ENCODE results near the gene KIAA1210. TPM values are rescaled to one million over a fixed set of nuclear protein-coding genes. Genes with fewer than 3 reads are reported as not detected.

Gene KIAA1210
- total and polyA plus RNA-seq, 9 donors, result 0.04 to 1.7 (median 0.42) TPM; not detected in 1

DNA sequence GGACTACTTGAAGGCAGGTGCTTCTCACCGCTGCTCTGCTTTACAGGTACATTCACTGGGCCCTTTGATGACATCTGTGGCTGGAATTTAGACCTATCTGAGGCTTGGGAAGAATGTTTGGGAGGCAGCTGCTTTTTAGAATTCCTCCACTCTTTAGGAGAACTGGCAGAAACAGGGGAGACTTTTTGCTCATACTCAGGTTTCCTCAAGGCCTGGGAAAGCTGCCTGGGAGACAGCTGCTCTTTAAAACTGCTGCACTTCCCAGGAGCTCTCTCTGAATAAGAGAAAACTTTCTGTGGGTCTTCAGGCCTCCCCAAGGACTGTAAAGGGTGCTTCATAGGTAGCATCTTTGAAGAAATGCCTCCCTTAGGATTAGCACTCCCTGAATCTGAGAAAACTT is 40.5 kb downstream of the KIAA1210 start:
- no peak for TF ChIP-seq POLR2A (IDR thresholded peaks at IDR 0.05)
- no peak for TF ChIP-seq CTCF (IDR thresholded peaks at IDR 0.05)
- no peak for TF ChIP-seq EP300 (IDR thresholded peaks at IDR 0.05)
- no peak for DNase-seq
- Histone ChIP-seq H3K27me3 (no peaks in the 10 kb centered on the region), H3K9me3 (no peaks in the 10 kb centered on the region), H3K4me3 (no peak overlapping the region), H3K36me3 (no peaks in the 10 kb centered on the region), H3K27ac (no peak overlapping the region), H3K4me1 (ENCODE audit: insufficient read depth) (no peaks in the 10 kb centered on the region)
- intact Hi-C loops (cut with DNase I), result no loop called here
- WGBS, 3 donors, result 42 to 55% (median 53%) methylated on average over 1 of the region's 1 CpG

GRCh38 chrX:119084766-119085165 is 42.8 kb downstream of the KIAA1210 start:
- H3K27ac ChIP-seq, result no peak overlapping the region
- 61 to 65% (median 61%) methylated on average over 3 of the region's 3 CpGs for WGBS, 3 donors
- intact Hi-C loops (cut with DNase I), result no loop called here

DNA sequence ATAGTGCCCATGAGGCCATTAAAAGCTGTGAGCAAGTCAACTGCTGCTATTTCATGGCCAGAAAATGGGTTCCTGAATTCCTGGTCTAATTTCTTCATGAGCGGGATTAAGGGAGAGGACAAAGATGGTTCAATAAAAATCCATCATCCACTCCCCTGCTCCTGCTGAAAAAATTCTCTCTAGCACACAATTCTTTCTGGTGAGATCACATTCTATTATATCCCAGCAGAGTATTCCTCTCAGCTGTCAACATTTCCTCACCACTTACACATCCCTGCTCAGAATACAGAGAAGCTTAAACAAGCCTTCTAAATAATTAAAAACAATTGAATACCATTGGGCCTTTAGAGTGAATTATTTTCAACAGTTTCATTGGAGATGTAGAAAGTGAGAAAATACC is 45.3 kb downstream of the KIAA1210 start:
- Histone ChIP-seq H3K27ac (no peak overlapping the region), H3K9me3 (no peaks in the 10 kb centered on the region), H3K36me3 (no peaks in the 10 kb centered on the region), H3K4me3 (no peak overlapping the region), H3K27me3 (no peaks in the 10 kb centered on the region), H3K4me1 (ENCODE audit: insufficient read depth) (no peaks in the 10 kb centered on the region)
- TF ChIP-seq EP300 (IDR thresholded peaks at IDR 0.05) (no peak), CTCF (IDR thresholded peaks at IDR 0.05) (no peak), POLR2A (IDR thresholded peaks at IDR 0.05) (no peak)
- WGBS, 3 donors, result 67 to 79% (median 69%) methylated on average over 1 of the region's 1 CpG
- intact Hi-C loops (cut with DNase I), result no loop called here
- DNase-seq, result no peak

More at GRCh38 chrX:119084766-119085165, 42.8 kb downstream of the KIAA1210 start:
- Histone ChIP-seq H3K27me3 (no peaks in the 10 kb centered on the region), H3K4me3 (no peak overlapping the region), H3K36me3 (no peaks in the 10 kb centered on the region), H3K4me1 (ENCODE audit: insufficient read depth) (no peaks in the 10 kb centered on the region), H3K9me3 (no peaks in the 10 kb centered on the region)
- DNase-seq, result no peak
- TF ChIP-seq POLR2A (IDR thresholded peaks at IDR 0.05), result no peak
- no peak for TF ChIP-seq CTCF (IDR thresholded peaks at IDR 0.05)
- no peak for TF ChIP-seq EP300 (IDR thresholded peaks at IDR 0.05)

- WGBS, 3 donors, result 72 to 76% (median 76%) methylated on average over 3 of the region's 3 CpGs
- intact Hi-C loops (cut with DNase I), result no loop called here
- H3K27me3 ChIP-seq, result no peaks in the 10 kb centered on the region
These were observed 52.2 kb downstream of the KIAA1210 start for GRCh38 chrX:119075270-119076025.

More at GRCh38 chrX:119075270-119076025, 52.2 kb downstream of the KIAA1210 start:
- Histone ChIP-seq H3K4me1 (ENCODE audit: insufficient read depth) (no peaks in the 10 kb centered on the region), H3K4me3 (no peak overlapping the region), H3K9me3 (no peaks in the 10 kb centered on the region), H3K36me3 (no peaks in the 10 kb centered on the region), H3K27ac (no peak overlapping the region)
- DNase-seq, result no peak
- TF ChIP-seq EP300 (IDR thresholded peaks at IDR 0.05) (no peak), CTCF (IDR thresholded peaks at IDR 0.05) (no peak), POLR2A (IDR thresholded peaks at IDR 0.05) (no peak)

Data from ovary (tissue), 9 donors.